CD4-positive, alpha-beta T cell (primary cell): Measurements from ENCODE around the gene THBD. TPM values are rescaled to one million over a fixed set of nuclear protein-coding genes. Genes with fewer than 3 reads are reported as not detected.

Experiments
- ATAC-seq: fragments of 200-7000 bp; cut with Tn5 transposase; one replicate; pipeline ENCODE4 v1.10.0; 2022; ENCODE audit warnings: mild to moderate bottlenecking; ENCODE audit not compliant: poor library complexity
- CTCF ChIA-PET: fragments of 350-600 bp; sonication (Branson Sonifier 250); formaldehyde crosslinking; loops from one replicate; lab custom pipeline; 2021; ENCODE audit warnings: antibody characterized with exemption, inconsistent platforms; lab: Charles Lee
- POLR2A ChIA-PET: fragments of 350-600 bp; sonication (Branson Sonifier 250); formaldehyde crosslinking; loops from one replicate; lab custom pipeline; 2021; ENCODE audit warnings: antibody characterized with exemption, inconsistent platforms; lab: Charles Lee
- DNase-seq, 14 experiments: peaks; one replicate each; pipeline ENCODE4 v3.0.0-alpha.2; 2013 to 2020; ENCODE audit warnings: mixed read lengths in 2 of 14
- H3K27ac ChIP-seq, 2 donors: one replicate each; pipeline versions ENCODE4 v1.5.1 to v1.7.0; 2013; ENCODE audit warnings: low read length in 2 of 2, low read depth in 1 of 2, mild to moderate bottlenecking in 1 of 2
- H3K27me3 ChIP-seq, 2 experiments: 1 replicate in 1 of 2; 2 replicates in 1 of 2; pipeline versions ENCODE4 v1.6.1 to v1.7.0; 2013; ENCODE audit warnings: low read length in 2 of 2, control low read depth in 1 of 2, mild to moderate bottlenecking in 1 of 2, moderate library complexity in 1 of 2; ENCODE audit not compliant: insufficient read depth in 2 of 2, control insufficient read depth in 1 of 2
- H3K36me3 ChIP-seq: one replicate; pipeline ENCODE4 v1.6.1; 2013; ENCODE audit warnings: low read length, control low read depth; ENCODE audit not compliant: insufficient read depth
- H3K4me1 ChIP-seq: one replicate; pipeline ENCODE4 v1.6.1; 2013; ENCODE audit warnings: low read length, control low read depth; ENCODE audit not compliant: insufficient read depth
- H3K4me3 ChIP-seq: one replicate; pipeline ENCODE4 v1.5.1; 2013; ENCODE audit warnings: mild to moderate bottlenecking, low read length, moderate library complexity
- H3K9me3 ChIP-seq, 2 experiments: 1 replicate in 1 of 2; 2 replicates in 1 of 2; pipeline versions ENCODE4 v1.6.1 to v1.7.0; 2013; ENCODE audit warnings: low read length in 2 of 2, mild to moderate bottlenecking in 2 of 2, control low read depth in 1 of 2, moderate library complexity in 1 of 2; ENCODE audit not compliant: control insufficient read depth in 1 of 2, insufficient read depth in 1 of 2
- H3K27ac Mint-ChIP-seq: one replicate; pipeline ENCODE4 v1.8.0; 2020; ENCODE audit warnings: mixed read lengths
- H3K27me3 Mint-ChIP-seq: one replicate; pipeline ENCODE4 v1.8.0; 2021; ENCODE audit warnings: mixed read lengths
- H3K36me3 Mint-ChIP-seq: one replicate; pipeline ENCODE4 v1.8.0; 2021; ENCODE audit warnings: low read depth, mixed read lengths
- H3K4me1 Mint-ChIP-seq: one replicate; pipeline ENCODE4 v1.8.0; 2021; ENCODE audit warnings: low read depth, mixed read lengths
- H3K4me3 Mint-ChIP-seq: one replicate; pipeline ENCODE4 v1.8.0; 2020; ENCODE audit warnings: mild to moderate bottlenecking, mixed read lengths
- H3K9me3 Mint-ChIP-seq: one replicate; pipeline ENCODE4 v1.8.0; 2020; ENCODE audit warnings: mixed read lengths
- intact Hi-C, 2 experiments: fragments of 100-400 bp; cut with DNase I in 1 of 2; cut with micrococcal nuclease in 1 of 2; formaldehyde crosslinking; loops; one replicate each; pipeline versions ENCODE4 v1.15.1 to v1.9.0; 2023 to 2025; cut with DNase I, micrococcal nuclease
- total RNA-seq, 174 experiments: library from RNA in 2 of 174; stranded (reverse) in 2 of 174; gene quantifications; one replicate each; pipeline ENCODE4 v1.2.3 and lab custom pipeline; 2021 to 2026
- TF ChIP-seq, protein P1 (sequence below): fragments of 200-600 bp; IDR thresholded peaks from one replicate; pipeline ENCODE4 v1.8.0; 2022; ENCODE audit warnings: antibody characterized with exemption, mild to moderate bottlenecking

The THBD gene
- total RNA-seq, 2 experiments from 2014 or later, result 2.2 to 2.4 TPM

DNA sequence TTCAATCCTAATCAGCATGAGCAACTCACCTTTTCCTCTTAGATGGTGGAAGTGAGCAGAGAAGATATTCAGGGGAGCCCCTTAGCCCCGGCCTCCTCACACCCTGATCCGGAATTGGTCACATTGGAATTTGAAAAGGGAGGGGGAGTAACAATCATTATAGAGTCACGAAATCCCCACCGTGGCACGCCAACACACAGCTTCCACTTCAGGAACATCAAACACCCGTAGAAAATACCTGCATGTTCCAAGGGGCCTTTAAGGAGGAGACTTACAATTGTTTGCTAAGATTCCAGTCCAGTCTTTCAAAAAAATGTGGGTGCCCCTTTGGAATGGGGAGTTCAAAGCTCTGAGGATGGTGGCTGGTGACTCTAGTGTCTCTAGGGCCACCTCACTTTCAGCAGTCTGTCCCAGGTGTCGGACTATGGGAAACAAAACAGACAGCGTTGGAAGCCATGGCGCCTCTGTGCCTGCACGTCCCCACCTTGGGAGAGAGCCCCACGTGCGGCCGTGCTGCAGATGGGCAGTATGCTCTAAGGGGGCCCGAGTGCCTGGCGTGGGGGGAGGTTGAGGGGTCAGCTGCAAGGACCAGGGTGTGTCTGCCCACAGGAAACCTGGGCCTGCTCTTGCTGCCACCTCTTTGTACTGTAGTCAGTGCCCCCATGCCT is 34.2 kb upstream of the THBD start:
- ChIA-PET CTCF (no interaction called here), POLR2A (no interaction called here)
- peak overlapping the region; percentile 56 for H3K4me3 ChIP-seq
- no peak overlapping the region for H3K27ac ChIP-seq
- no peak for ATAC-seq
- TF ChIP-seq, protein P1, sequence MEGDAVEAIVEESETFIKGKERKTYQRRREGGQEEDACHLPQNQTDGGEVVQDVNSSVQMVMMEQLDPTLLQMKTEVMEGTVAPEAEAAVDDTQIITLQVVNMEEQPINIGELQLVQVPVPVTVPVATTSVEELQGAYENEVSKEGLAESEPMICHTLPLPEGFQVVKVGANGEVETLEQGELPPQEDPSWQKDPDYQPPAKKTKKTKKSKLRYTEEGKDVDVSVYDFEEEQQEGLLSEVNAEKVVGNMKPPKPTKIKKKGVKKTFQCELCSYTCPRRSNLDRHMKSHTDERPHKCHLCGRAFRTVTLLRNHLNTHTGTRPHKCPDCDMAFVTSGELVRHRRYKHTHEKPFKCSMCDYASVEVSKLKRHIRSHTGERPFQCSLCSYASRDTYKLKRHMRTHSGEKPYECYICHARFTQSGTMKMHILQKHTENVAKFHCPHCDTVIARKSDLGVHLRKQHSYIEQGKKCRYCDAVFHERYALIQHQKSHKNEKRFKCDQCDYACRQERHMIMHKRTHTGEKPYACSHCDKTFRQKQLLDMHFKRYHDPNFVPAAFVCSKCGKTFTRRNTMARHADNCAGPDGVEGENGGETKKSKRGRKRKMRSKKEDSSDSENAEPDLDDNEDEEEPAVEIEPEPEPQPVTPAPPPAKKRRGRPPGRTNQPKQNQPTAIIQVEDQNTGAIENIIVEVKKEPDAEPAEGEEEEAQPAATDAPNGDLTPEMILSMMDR, result no peak
- Mint-ChIP-seq H3K4me3 (peak overlapping the region; percentile 5), H3K9me3 (no peaks in the 10 kb centered on the region), H3K4me1 (peaks cover 18% of the 10 kb centered on the region), H3K36me3 (no peaks in the 10 kb centered on the region), H3K27ac (no peak overlapping the region), H3K27me3 (no peaks in the 10 kb centered on the region)
- H3K9me3 ChIP-seq, result peaks cover 0 to 10% of the 10 kb centered on the region in 2 experiments
- H3K36me3 ChIP-seq, result no peaks in the 10 kb centered on the region
- intact Hi-C loops, result no loop called here
- H3K4me1 ChIP-seq, result peaks cover 34% of the 10 kb centered on the region
- DNase-seq, result no peak
- no peaks in the 10 kb centered on the region for H3K27me3 ChIP-seq

DNA sequence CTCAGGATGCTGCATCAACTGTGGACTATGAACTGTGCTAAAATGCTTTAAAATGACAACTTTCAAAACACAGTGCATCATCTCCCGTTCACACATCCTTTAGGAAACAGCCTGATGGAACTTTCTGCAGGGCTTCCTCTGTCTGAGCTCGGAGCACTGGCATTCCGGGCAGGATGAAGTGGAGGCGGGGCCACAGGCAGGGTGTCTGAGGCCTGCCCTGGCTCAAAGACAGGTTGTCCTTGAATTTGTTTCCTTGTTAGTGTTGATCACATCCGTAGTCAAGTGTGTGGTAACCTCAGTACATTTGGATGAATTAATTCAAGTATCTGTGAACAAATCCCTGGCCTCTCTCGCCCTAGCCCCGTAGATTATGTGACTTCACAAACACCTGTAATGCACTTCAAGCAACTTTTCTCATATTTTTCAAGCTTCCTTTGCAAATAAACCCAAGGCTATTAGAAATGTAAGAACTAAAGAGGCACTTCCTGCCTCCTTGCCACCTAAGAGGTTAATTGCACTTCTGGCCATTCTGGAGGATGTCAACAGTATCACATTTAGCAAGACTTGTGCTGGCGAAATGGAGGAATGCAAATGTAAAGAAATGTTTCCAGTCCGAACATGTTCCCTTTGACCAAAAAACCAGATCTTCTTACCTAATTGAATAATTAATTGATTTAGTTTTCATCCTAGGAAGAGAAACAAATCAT is 33.5 kb upstream of the THBD start:
- ATAC-seq (no peak), DNase-seq (no peak)
- Histone ChIP-seq H3K4me3 (peak overlapping the region; percentile 56), H3K4me1 (peaks cover 34% of the 10 kb centered on the region), H3K27me3 (no peaks in the 10 kb centered on the region), H3K27ac (no peak overlapping the region), H3K36me3 (no peaks in the 10 kb centered on the region), H3K9me3 (peaks cover 0 to 10% of the 10 kb centered on the region in 2 experiments)
- intact Hi-C loops, result no loop called here
- Mint-ChIP-seq H3K27ac (no peak overlapping the region), H3K9me3 (no peaks in the 10 kb centered on the region), H3K36me3 (no peaks in the 10 kb centered on the region), H3K4me3 (peak overlapping the region; percentile 5), H3K27me3 (no peaks in the 10 kb centered on the region), H3K4me1 (peaks cover 18% of the 10 kb centered on the region)
- TF ChIP-seq, protein P1, result no peak
- ChIA-PET POLR2A (no interaction called here), CTCF (no interaction called here)

GRCh38 chr20:23081263-23081819 is 31.9 kb upstream of the THBD start:
- ATAC-seq (no peak), DNase-seq (no peak)
- intact Hi-C loops, result no loop called here
- Mint-ChIP-seq H3K36me3 (no peaks in the 10 kb centered on the region), H3K27me3 (no peaks in the 10 kb centered on the region), H3K4me1 (peaks cover 12% of the 10 kb centered on the region), H3K9me3 (no peaks in the 10 kb centered on the region), H3K4me3 (no peak overlapping the region), H3K27ac (no peak overlapping the region)
- ChIA-PET CTCF (no interaction called here), POLR2A (no interaction called here)
- Histone ChIP-seq H3K9me3 (peaks cover 0 to 10% of the 10 kb centered on the region in 2 experiments), H3K27ac (no peak overlapping the region), H3K36me3 (no peaks in the 10 kb centered on the region), H3K4me3 (no peak overlapping the region), H3K4me1 (peaks cover 19% of the 10 kb centered on the region), H3K27me3 (no peaks in the 10 kb centered on the region)
- TF ChIP-seq, protein P1, result no peak
